Stomach (tissue), 4 donors: ENCODE measurements around the gene GPC6.
"Not testable (repeated sequence)": the region's sequence is repeated elsewhere in the genome, so short reads cannot be mapped to it uniquely, and the experiment has no call there.

ENCODE experiments used
- POLR2A ChIP-seq, 4 donors: fragments of 450-650 bp; IDR thresholded peaks; one replicate each; pipeline ENCODE4 v1.6.1; 2016; ENCODE audit warnings: antibody characterized with exemption in 4 of 4, control low read depth in 2 of 4, mild to moderate bottlenecking in 1 of 4, moderate library complexity in 1 of 4
- TF ChIP-seq, protein P1 (sequence below), 7 experiments: fragments of 450-650 bp in 4 of 7; fragments of 200-600 bp in 3 of 7; sonication (generic) in 3 of 7; IDR thresholded peaks; one replicate each; pipeline ENCODE4 v1.5.1; 2016 to 2019; ENCODE audit warnings: antibody characterized with exemption in 7 of 7, control low read depth in 2 of 7, mild to moderate bottlenecking in 1 of 7

DNA sequence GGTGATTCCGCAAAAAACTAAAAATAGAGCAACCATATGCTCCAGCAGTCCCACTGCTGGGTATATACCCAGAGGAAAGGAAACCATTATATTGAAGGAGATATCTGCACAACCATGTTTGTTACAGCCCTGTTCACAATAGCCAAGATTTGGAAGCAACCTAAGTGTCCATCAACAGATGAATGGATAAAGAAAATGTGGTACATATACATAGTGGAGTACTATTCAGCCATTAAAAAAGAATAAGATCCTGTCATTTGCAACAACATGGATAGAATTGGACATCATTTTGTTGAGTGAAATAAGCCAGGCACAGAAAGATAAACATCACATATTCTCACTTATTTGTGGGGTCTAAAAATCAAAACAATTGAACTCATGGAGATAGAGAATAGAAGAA lies 97.3 kb downstream of the GPC6 start:
- TF ChIP-seq POLR2A (IDR thresholded peaks at IDR 0.05) = not testable (repeated sequence)
- TF ChIP-seq, protein P1, sequence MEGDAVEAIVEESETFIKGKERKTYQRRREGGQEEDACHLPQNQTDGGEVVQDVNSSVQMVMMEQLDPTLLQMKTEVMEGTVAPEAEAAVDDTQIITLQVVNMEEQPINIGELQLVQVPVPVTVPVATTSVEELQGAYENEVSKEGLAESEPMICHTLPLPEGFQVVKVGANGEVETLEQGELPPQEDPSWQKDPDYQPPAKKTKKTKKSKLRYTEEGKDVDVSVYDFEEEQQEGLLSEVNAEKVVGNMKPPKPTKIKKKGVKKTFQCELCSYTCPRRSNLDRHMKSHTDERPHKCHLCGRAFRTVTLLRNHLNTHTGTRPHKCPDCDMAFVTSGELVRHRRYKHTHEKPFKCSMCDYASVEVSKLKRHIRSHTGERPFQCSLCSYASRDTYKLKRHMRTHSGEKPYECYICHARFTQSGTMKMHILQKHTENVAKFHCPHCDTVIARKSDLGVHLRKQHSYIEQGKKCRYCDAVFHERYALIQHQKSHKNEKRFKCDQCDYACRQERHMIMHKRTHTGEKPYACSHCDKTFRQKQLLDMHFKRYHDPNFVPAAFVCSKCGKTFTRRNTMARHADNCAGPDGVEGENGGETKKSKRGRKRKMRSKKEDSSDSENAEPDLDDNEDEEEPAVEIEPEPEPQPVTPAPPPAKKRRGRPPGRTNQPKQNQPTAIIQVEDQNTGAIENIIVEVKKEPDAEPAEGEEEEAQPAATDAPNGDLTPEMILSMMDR (IDR thresholded peaks at IDR 0.05) = not testable (repeated sequence)
